DOHH2 (cell line): Measurements from ENCODE around the gene TXNIP.

Source experiments
- CTCF ChIP-seq: fragments of 200-600 bp; sonication (generic); IDR thresholded peaks from one replicate; pipeline ENCODE4 v1.5.1; 2014; ENCODE audit warnings: antibody characterized with exemption, mild to moderate bottlenecking, low read depth, low read length; ENCODE audit not compliant: poor library complexity, severe bottlenecking
- EZH2phosphoT487 ChIP-seq: fragments of 200-600 bp; sonication (generic); IDR thresholded peaks from 2 replicates; pipeline ENCODE4 v1.6.1; 2017; ENCODE audit warnings: borderline replicate concordance, mild to moderate bottlenecking, antibody characterized with exemption, low read length, moderate library complexity, mixed read lengths

- TF ChIP-seq CTCF (no peak), EZH2phosphoT487 (no peak)
These were observed 13.9 kb upstream of the TXNIP start for GRCh38 chr1:146010126-146010738.
